HG03460 (cell line): ENCODE measurements around the gene ZNF317.

Source experiments
- ATAC-seq: cut with Tn5 transposase; IDR thresholded peaks from one replicate; pipeline ENCODE4 v1.9.1; 2021; ENCODE audit not compliant: unreplicated experiment

Gene ZNF317

GRCh38 chr19:9140159-9140874 lies at the start of gene ZNF317:
Gene ZNF317, plus strand, starts transcription at chr19:9140397. Its CDS starts 15,620 bp downstream, at chr19:9156017.
- peak; percentile 96 for ATAC-seq

GRCh38 chr19:9107375-9107774 lies 32.8 kb upstream of the ZNF317 start, which contains the start of gene OR7G2:
Gene OR7G2, minus strand, starts transcription at chr19:9107475. Its CDS starts 4,232 bp downstream, at chr19:9103243.
- ATAC-seq = no peak

GRCh38 chr19:9109959-9110358 lies 30.2 kb upstream of the ZNF317 start:
- ATAC-seq = no peak

- ATAC-seq = no peak
Measured at GRCh38 chr19:9115307-9115813, 24.8 kb upstream of the ZNF317 start, which contains the start of gene OR7G1. Gene OR7G1, minus strand, starts transcription at chr19:9115763. Its CDS starts 0 bp downstream, at chr19:9115763.

GRCh38 chr19:9116547-9116946 lies 23.6 kb upstream of the ZNF317 start:
- no peak for ATAC-seq

- no peak for ATAC-seq
Measured at GRCh38 chr19:9126900-9127405, 13.2 kb upstream of the ZNF317 start, which contains the start of gene OR7G3. Gene OR7G3, minus strand, starts transcription at chr19:9126950. Its CDS starts 0 bp downstream, at chr19:9126950.

- ATAC-seq = no peak
Measured at GRCh38 chr19:9128171-9128570, 12.0 kb upstream of the ZNF317 start.

GRCh38 chr19:9130965-9131364 lies 9.2 kb upstream of the ZNF317 start:
- ATAC-seq = no peak

GRCh38 chr19:9132422-9132821 lies 7.8 kb upstream of the ZNF317 start:
- no peak for ATAC-seq

- ATAC-seq = peak; percentile 11
Measured at GRCh38 chr19:9139609-9140158, 513 bp upstream of the ZNF317 start.

- ATAC-seq = no peak
Measured at GRCh38 chr19:9144920-9145319, 4.7 kb downstream of the ZNF317 start.

- ATAC-seq = no peak
Measured at GRCh38 chr19:9146882-9147281, 6.7 kb downstream of the ZNF317 start.

- ATAC-seq = no peak
Measured at GRCh38 chr19:9148697-9149096, 8.5 kb downstream of the ZNF317 start.

GRCh38 chr19:9149997-9150396 lies 9.8 kb downstream of the ZNF317 start:
- ATAC-seq = no peak

GRCh38 chr19:9150650-9151049 lies 10.5 kb downstream of the ZNF317 start:
- ATAC-seq = no peak

GRCh38 chr19:9151367-9151766 lies 11.2 kb downstream of the ZNF317 start:
- no peak for ATAC-seq

- no peak for ATAC-seq
Measured at GRCh38 chr19:9155591-9155990, 15.4 kb downstream of the ZNF317 start.

- ATAC-seq = no peak
Measured at GRCh38 chr19:9156304-9156703, 16.1 kb downstream of the ZNF317 start.

- no peak for ATAC-seq
Measured at GRCh38 chr19:9159891-9160290, 19.7 kb downstream of the ZNF317 start.

GRCh38 chr19:9161427-9161826 lies 21.2 kb downstream of the ZNF317 start:
- no peak for ATAC-seq

- ATAC-seq = no peak
Measured at GRCh38 chr19:9165261-9165660, 25.1 kb downstream of the ZNF317 start.

- ATAC-seq = no peak
Measured at GRCh38 chr19:9166846-9167245, 26.6 kb downstream of the ZNF317 start.
